ENCODE data around the gene FBXO24. TPM values are rescaled to one million over a fixed set of nuclear protein-coding genes. Genes with fewer than 3 reads are reported as not detected.

Gene FBXO24
- total and polyA plus RNA-seq, 8 donors = 0.37 to 0.88 (median 0.44) TPM; not detected in 3

DNA sequence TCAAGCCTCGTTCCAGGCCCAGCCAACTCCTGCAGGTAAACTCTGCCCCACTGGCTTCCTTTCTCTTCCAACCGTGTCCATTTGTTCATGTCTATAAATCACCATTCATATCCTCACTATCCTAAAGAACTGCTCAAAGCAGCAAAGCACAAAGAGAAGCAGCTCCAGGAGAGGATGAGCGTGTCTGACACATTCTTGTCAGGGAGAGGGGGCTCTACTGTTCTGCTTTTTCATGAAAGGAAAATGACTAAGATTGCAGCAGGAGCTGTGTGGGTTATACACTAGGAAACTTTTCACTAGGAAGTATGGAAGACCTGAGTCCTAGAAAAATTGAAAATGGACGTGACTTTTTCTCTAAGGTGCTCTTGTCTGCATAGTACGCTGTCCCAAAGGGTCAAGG, 30.4 kb upstream of the FBXO24 start:
- no peaks in the 10 kb centered on the region for H3K27me3 ChIP-seq
- H3K9me3 ChIP-seq = no peaks in the 10 kb centered on the region
- no peak for DNase-seq
- intact Hi-C loops (cut with DNase I; ENCODE audit: low total_unique reads) = no loop called here
- peaks cover 4 to 14% (median 12%) of the 10 kb centered on the region in 4 donors for H3K4me1 ChIP-seq
- TF ChIP-seq EP300 (IDR thresholded peaks at IDR 0.05) (no peak), POLR2A (IDR thresholded peaks at IDR 0.05) (no peak), POLR2AphosphoS5 (IDR thresholded peaks at IDR 0.05) (no peak)
- TF ChIP-seq, protein P1, sequence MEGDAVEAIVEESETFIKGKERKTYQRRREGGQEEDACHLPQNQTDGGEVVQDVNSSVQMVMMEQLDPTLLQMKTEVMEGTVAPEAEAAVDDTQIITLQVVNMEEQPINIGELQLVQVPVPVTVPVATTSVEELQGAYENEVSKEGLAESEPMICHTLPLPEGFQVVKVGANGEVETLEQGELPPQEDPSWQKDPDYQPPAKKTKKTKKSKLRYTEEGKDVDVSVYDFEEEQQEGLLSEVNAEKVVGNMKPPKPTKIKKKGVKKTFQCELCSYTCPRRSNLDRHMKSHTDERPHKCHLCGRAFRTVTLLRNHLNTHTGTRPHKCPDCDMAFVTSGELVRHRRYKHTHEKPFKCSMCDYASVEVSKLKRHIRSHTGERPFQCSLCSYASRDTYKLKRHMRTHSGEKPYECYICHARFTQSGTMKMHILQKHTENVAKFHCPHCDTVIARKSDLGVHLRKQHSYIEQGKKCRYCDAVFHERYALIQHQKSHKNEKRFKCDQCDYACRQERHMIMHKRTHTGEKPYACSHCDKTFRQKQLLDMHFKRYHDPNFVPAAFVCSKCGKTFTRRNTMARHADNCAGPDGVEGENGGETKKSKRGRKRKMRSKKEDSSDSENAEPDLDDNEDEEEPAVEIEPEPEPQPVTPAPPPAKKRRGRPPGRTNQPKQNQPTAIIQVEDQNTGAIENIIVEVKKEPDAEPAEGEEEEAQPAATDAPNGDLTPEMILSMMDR (IDR thresholded peaks at IDR 0.05) = no peak
- H3K27ac ChIP-seq = no peak overlapping the region
- H3K4me3 ChIP-seq = no peak overlapping the region
- 85 to 90% (median 86%) methylated on average over 5 of the region's 5 CpGs for WGBS, 5 donors
- peaks cover 42 to 87% (median 74%) of the 10 kb centered on the region in 4 donors for H3K36me3 ChIP-seq

DNA sequence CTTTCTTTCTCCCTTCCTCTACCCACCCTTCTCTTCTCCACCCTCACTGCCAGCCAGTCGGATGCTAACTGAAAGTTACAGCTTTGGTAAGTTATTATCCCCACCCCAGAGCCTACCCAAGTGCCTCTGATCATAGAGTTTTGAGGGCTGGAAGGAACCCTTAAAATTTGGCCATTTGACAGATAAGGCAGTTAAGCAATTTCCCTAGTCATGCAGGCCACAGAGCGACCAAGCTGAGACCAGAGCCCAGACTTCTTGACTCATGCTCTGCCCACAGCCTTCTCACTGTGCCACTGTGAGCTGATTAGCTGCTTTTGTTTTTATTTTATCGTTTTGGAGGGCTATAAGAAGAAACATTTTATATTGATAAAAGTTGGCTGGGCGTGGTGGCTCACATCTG, 29.6 kb upstream of the FBXO24 start:
- peaks cover 39 to 87% (median 71%) of the 10 kb centered on the region in 4 donors for H3K36me3 ChIP-seq
- peaks cover 4 to 14% (median 12%) of the 10 kb centered on the region in 4 donors for H3K4me1 ChIP-seq
- H3K27me3 ChIP-seq = no peaks in the 10 kb centered on the region
- intact Hi-C loops (cut with DNase I; ENCODE audit: low total_unique reads) = no loop called here
- TF ChIP-seq, protein P1 (IDR thresholded peaks at IDR 0.05) = no peak
- TF ChIP-seq POLR2AphosphoS5 (IDR thresholded peaks at IDR 0.05) (no peak), POLR2A (IDR thresholded peaks at IDR 0.05) (no peak), EP300 (IDR thresholded peaks at IDR 0.05) (no peak)
- H3K4me3 ChIP-seq = no peak overlapping the region
- WGBS, 5 donors = 62 to 71% (median 68%) methylated on average over 4 of the region's 4 CpGs
- no peak for DNase-seq
- no peaks in the 10 kb centered on the region for H3K9me3 ChIP-seq
- no peak overlapping the region for H3K27ac ChIP-seq

DNA sequence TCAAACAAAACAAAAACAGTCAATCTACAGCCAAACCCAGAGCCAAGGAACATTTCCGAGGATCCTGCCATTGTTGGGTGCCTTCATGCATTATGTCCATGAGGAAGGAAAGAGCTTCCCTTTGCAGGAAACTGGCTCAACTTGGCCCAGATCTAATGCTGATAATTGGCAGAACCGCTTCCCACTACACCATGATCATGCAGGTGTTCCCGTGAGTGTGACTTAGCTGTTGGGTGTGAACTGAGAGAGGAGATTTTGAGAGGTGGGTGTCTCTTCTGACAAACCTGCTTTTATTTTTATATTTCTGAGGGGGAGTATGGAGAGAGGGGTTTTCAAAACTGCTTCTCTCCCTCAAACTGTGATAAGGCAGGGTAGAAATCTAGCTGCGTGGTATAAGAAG, 27.0 kb upstream of the FBXO24 start:
- Histone ChIP-seq H3K36me3 (peaks cover 25 to 84% (median 66%) of the 10 kb centered on the region in 4 donors), H3K27ac (peak overlapping the region in 3 of 5 donors; percentile 10 to 53 (median 34)), H3K9me3 (no peaks in the 10 kb centered on the region), H3K4me1 (peaks cover 4 to 21% (median 17%) of the 10 kb centered on the region in 4 donors), H3K27me3 (no peaks in the 10 kb centered on the region), H3K4me3 (no peak overlapping the region)
- intact Hi-C loops (cut with DNase I; ENCODE audit: low total_unique reads) = no loop called here
- TF ChIP-seq POLR2A (IDR thresholded peaks at IDR 0.05) (no peak), EP300 (IDR thresholded peaks at IDR 0.05) (no peak), POLR2AphosphoS5 (IDR thresholded peaks at IDR 0.05) (no peak)
- TF ChIP-seq, protein P1 (IDR thresholded peaks at IDR 0.05) = no peak
- WGBS, 5 donors = 46 to 57% (median 55%) methylated on average over 4 of the region's 4 CpGs
- DNase-seq = no peak

DNA sequence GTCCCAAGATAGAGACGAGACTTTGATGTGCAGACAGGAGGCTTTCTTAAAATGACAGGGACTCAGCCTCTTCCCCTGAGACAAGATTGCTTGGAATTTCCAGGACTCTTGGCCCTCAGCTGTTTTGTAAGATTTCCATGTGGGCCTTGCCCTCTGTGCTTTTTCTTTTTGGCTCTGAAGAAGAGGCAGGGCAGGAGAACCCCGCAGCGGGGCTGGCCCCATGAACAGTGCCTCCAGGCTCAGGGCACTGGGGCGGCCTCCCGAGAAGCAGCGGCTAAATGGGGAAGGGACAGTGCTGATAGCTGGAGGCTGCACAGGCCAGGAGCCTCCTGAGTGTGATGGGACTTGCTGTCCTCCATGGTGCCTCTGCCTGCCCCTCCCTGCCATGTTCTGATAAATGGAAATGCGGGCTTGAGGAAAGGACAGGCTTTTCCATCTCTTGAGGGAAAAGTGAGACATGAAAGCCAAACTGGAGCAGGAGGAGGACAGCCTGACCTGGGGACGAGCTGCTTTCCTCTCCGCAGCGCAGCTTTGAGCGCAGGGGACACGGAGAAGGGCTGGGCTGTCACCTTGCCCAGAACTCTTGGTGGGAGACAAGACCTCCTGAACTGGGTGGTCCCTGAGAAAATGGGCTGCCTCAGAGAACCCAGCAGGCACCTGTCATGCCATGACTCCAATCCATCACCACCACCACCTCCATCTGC, 24.5 kb upstream of the FBXO24 start:
- no peak for TF ChIP-seq EP300 (IDR thresholded peaks at IDR 0.05)
- no peak for TF ChIP-seq POLR2A (IDR thresholded peaks at IDR 0.05)
- TF ChIP-seq, protein P1 (IDR thresholded peaks at IDR 0.05) = no peak
- no peak for TF ChIP-seq POLR2AphosphoS5 (IDR thresholded peaks at IDR 0.05)
- Histone ChIP-seq H3K4me3 (no peak overlapping the region), H3K4me1 (peaks cover 4 to 23% (median 19%) of the 10 kb centered on the region in 4 donors), H3K27ac (no peak overlapping the region), H3K36me3 (peaks cover 10 to 81% (median 61%) of the 10 kb centered on the region in 4 donors), H3K27me3 (no peaks in the 10 kb centered on the region), H3K9me3 (no peaks in the 10 kb centered on the region)
- WGBS, 5 donors = 94 to 98% (median 97%) methylated on average over 8 to 12 of the region's 12 CpGs
- DNase-seq = no peak
- intact Hi-C loops (cut with DNase I; ENCODE audit: low total_unique reads) = loop anchor here (5.0 kb wide), 1 partner anchor 89 kb away; no protein-coding TSS in a partner anchor

Measured in stomach (tissue), 9 donors.